ENCODE measurements around the gene PLEKHH1.
"Not testable (repeated sequence)": the region's sequence is repeated elsewhere in the genome, so short reads cannot be mapped to it uniquely, and the experiment has no call there.

PLEKHH1 gene

DNA sequence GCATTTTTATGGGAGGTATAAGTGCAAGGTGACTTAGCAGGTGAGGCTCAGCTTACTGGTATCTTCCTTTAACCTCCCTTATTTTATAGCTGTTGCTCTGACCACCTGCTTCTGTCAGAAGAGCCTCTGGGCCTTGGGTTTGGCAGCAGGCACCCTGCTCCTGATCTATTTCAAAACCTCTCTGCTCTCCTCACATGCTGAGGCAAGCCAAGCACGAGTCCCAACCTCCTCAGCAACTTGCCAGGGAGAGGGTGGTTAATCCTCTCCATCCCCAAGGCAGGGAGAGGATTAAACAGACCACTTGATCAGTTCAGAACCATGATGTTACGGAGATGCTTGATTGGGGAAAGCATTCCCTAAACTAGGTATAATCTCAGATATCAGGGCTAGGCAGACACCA is 5.4 kb downstream of the PLEKHH1 start:
- Histone ChIP-seq H3K4me3 (ENCODE audit: low read length) (no peak overlapping the region), H3K27me3 (ENCODE audit: insufficient read depth, low read length, poor library complexity) (no peaks in the 10 kb centered on the region), H4K5ac (ENCODE audit: low read length) (no peak overlapping the region), H4K8ac (ENCODE audit: low read depth, low read length) (no peak overlapping the region), H3K27ac (ENCODE audit: low read depth, low read length) (no peak overlapping the region), H3K79me1 (ENCODE audit: low read length) (no peaks in the 10 kb centered on the region), H2AK5ac (ENCODE audit: low read length) (no peak overlapping the region), H3K56ac (ENCODE audit: low read length) (no peak overlapping the region), H3K79me2 (ENCODE audit: control insufficient read depth, insufficient read depth, low read length) (no peaks in the 10 kb centered on the region), H3K18ac (ENCODE audit: low read length) (no peak overlapping the region), H3K4ac (ENCODE audit: low read depth, low read length) (no peak overlapping the region), H3K36me3 (ENCODE audit: control insufficient read depth, insufficient read depth, low read length) (no peaks in the 10 kb centered on the region), H3K23ac (ENCODE audit: low read length) (no peak overlapping the region), H2BK120ac (ENCODE audit: low read depth, low read length) (no peak overlapping the region), H3K4me2 (ENCODE audit: low read length) (no peak overlapping the region), H3K4me1 (ENCODE audit: control insufficient read depth, low read depth, low read length) (peaks cover 5% of the 10 kb centered on the region), H3K9ac (ENCODE audit: low read length) (no peak overlapping the region), H2BK5ac (ENCODE audit: low read length) (no peak overlapping the region), H2BK15ac (replicated peaks; ENCODE audit: low read depth) (no peak overlapping the region)
- WGBS (ENCODE audit: extremely low coverage, insufficient coverage, low lambda C conversion rate) = no CpG with 5 or more reads among the region's 2 CpGs
- DNase-seq = no peak

DNA sequence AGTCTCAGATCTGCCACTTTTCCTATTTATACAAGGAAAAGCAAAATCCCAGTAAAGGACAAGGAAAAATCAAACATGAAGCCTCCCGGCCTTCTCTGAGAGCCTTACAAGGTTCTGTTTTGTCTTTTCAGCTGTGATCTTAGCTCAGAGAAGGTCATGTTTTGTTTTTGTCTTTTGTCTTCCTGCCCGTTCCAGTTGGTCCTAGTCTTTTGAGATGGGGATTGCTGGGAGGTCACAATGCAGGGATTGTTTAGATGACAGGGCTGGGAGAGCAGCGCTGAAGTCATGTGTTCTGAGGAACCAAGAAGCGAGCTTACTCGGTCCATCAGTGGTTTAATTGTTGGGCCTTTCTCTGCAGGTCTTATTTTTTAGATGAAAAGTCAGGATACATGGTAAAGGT is 6.0 kb downstream of the PLEKHH1 start:
- Histone ChIP-seq H3K18ac (ENCODE audit: low read length) (no peak overlapping the region), H2BK5ac (ENCODE audit: low read length) (no peak overlapping the region), H2BK120ac (ENCODE audit: low read depth, low read length) (no peak overlapping the region), H3K4ac (ENCODE audit: low read depth, low read length) (no peak overlapping the region), H3K23ac (ENCODE audit: low read length) (no peak overlapping the region), H3K79me2 (ENCODE audit: control insufficient read depth, insufficient read depth, low read length) (no peaks in the 10 kb centered on the region), H4K8ac (ENCODE audit: low read depth, low read length) (no peak overlapping the region), H3K4me2 (ENCODE audit: low read length) (no peak overlapping the region), H4K5ac (ENCODE audit: low read length) (no peak overlapping the region), H3K27ac (ENCODE audit: low read depth, low read length) (no peak overlapping the region), H3K4me3 (ENCODE audit: low read length) (no peak overlapping the region), H3K79me1 (ENCODE audit: low read length) (no peaks in the 10 kb centered on the region), H3K36me3 (ENCODE audit: control insufficient read depth, insufficient read depth, low read length) (no peaks in the 10 kb centered on the region), H2BK15ac (replicated peaks; ENCODE audit: low read depth) (no peak overlapping the region), H3K56ac (ENCODE audit: low read length) (no peak overlapping the region), H3K27me3 (ENCODE audit: insufficient read depth, low read length, poor library complexity) (no peaks in the 10 kb centered on the region), H3K4me1 (ENCODE audit: control insufficient read depth, low read depth, low read length) (peaks cover 5% of the 10 kb centered on the region), H3K9ac (ENCODE audit: low read length) (no peak overlapping the region), H2AK5ac (ENCODE audit: low read length) (no peak overlapping the region)
- DNase-seq = no peak
- no CpG with 5 or more reads among the region's 5 CpGs for WGBS (ENCODE audit: extremely low coverage, insufficient coverage, low lambda C conversion rate)

DNA sequence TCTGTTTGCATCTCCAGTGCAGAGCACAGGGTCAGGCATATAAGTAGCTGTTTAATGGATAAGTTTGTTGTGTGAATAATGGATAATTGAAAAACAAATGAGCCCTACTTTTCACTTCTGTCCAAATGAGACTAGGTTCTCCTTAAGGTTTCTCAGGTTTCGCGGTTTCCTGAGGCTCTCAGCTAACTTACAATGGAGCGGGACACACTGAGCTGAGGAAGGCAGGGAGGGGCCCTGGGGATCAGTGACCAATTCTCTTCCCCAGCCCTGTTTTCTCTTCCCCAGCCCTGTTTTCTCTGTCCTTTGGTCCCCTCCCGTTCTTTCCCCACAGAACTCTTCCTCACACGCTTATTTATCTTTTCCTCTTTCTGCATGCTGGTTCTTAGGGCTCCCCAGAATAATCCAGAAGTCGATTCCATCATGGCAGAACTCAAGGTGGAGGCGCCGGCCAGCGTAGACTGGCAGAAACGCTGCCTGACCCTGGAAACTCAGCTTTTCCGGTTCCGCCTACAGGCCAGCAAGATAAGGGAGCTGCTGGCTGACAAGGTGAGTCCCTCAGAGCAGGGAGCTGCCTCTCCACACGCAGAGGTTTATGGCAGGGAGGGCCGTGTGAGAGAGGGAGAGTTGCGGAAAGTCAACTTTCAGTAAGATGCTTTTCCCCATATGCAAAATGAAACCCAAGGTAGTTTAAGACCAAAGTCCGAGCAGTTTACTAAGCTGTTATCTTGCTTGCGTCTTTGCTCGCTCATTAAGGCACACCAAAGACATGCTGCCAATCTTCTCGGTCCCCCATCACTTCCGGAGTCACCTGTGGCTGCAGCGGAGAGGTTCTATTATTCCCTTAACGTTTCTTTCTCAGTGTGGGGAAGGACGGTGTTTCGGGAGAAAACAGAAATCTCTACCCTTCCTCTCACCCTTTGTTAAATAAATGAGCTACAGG is 8.6 kb downstream of the PLEKHH1 start:
- no peak overlapping the region for H4K8ac ChIP-seq (ENCODE audit: low read depth, low read length)
- H3K4me2 ChIP-seq (ENCODE audit: low read length) = peak overlapping the region; percentile 45
- peak overlapping the region; percentile 73 for H3K18ac ChIP-seq (ENCODE audit: low read length)
- no peak overlapping the region for H3K4ac ChIP-seq (ENCODE audit: low read depth, low read length)
- peaks cover 5% of the 10 kb centered on the region for H3K4me1 ChIP-seq (ENCODE audit: control insufficient read depth, low read depth, low read length)
- no peak overlapping the region for H2BK120ac ChIP-seq (ENCODE audit: low read depth, low read length)
- no peak overlapping the region for H2AK5ac ChIP-seq (ENCODE audit: low read length)
- no peak overlapping the region for H4K5ac ChIP-seq (ENCODE audit: low read length)
- H2BK5ac ChIP-seq (ENCODE audit: low read length) = no peak overlapping the region
- H3K27ac ChIP-seq (ENCODE audit: low read depth, low read length) = peak overlapping the region; percentile 20
- peak overlapping the region; percentile 65 for H3K9ac ChIP-seq (ENCODE audit: low read length)
- WGBS (ENCODE audit: extremely low coverage, insufficient coverage, low lambda C conversion rate) = no CpG with 5 or more reads among the region's 24 CpGs
- H3K79me2 ChIP-seq (ENCODE audit: control insufficient read depth, insufficient read depth, low read length) = no peaks in the 10 kb centered on the region
- H3K79me1 ChIP-seq (ENCODE audit: low read length) = no peaks in the 10 kb centered on the region
- H3K4me3 ChIP-seq (ENCODE audit: low read length) = no peak overlapping the region
- peak overlapping the region; percentile 83 for H3K56ac ChIP-seq (ENCODE audit: low read length)
- H3K27me3 ChIP-seq (ENCODE audit: insufficient read depth, low read length, poor library complexity) = no peaks in the 10 kb centered on the region
- H2BK15ac ChIP-seq (replicated peaks; ENCODE audit: low read depth) = no peak overlapping the region
- no peaks in the 10 kb centered on the region for H3K36me3 ChIP-seq (ENCODE audit: control insufficient read depth, insufficient read depth, low read length)
- peak; percentile 83 for DNase-seq
- no peak overlapping the region for H3K23ac ChIP-seq (ENCODE audit: low read length)

DNA sequence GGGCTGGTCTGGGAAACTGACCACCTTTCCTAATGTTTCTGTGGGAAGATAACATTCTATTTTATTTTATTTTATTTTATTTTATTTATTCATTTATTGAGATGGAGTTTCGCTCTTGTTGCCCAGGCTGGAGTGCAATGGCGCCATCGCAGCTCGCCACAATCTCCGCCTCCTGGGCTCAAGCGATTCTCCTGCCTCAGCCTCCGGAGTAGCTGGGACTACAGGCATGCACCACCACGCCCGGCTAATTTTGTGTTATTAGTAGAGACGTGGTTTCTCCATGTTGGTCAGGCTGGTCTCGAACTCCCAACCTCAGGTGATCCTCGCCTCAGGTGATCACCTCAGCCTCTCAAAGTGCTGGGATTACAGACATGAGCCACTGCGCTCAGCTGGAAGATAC is 9.5 kb downstream of the PLEKHH1 start:
- H2AK5ac ChIP-seq (ENCODE audit: low read length); H3K9ac ChIP-seq (ENCODE audit: low read length); H3K27ac ChIP-seq (ENCODE audit: low read depth, low read length); H3K4me1 ChIP-seq (ENCODE audit: control insufficient read depth, low read depth, low read length); H3K27me3 ChIP-seq (ENCODE audit: insufficient read depth, low read length, poor library complexity); H3K36me3 ChIP-seq (ENCODE audit: control insufficient read depth, insufficient read depth, low read length); H4K5ac ChIP-seq (ENCODE audit: low read length); H3K4ac ChIP-seq (ENCODE audit: low read depth, low read length); H3K23ac ChIP-seq (ENCODE audit: low read length); H3K4me3 ChIP-seq (ENCODE audit: low read length); H4K8ac ChIP-seq (ENCODE audit: low read depth, low read length); H2BK15ac ChIP-seq (replicated peaks; ENCODE audit: low read depth); H2BK5ac ChIP-seq (ENCODE audit: low read length); H3K4me2 ChIP-seq (ENCODE audit: low read length); H3K79me1 ChIP-seq (ENCODE audit: low read length); H3K79me2 ChIP-seq (ENCODE audit: control insufficient read depth, insufficient read depth, low read length); H2BK120ac ChIP-seq (ENCODE audit: low read depth, low read length); H3K56ac ChIP-seq (ENCODE audit: low read length); H3K18ac ChIP-seq (ENCODE audit: low read length); DNase-seq: not testable (repeated sequence)
- WGBS (ENCODE audit: extremely low coverage, insufficient coverage, low lambda C conversion rate) = no CpG with 5 or more reads among the region's 13 CpGs

- no peak overlapping the region for H3K9ac ChIP-seq (ENCODE audit: low read length)
- no peak overlapping the region for H3K27ac ChIP-seq (ENCODE audit: low read depth, low read length)
- no peak overlapping the region for H2BK5ac ChIP-seq (ENCODE audit: low read length)
- no peaks in the 10 kb centered on the region for H3K79me1 ChIP-seq (ENCODE audit: low read length)
- DNase-seq = no peak
- no peaks in the 10 kb centered on the region for H3K36me3 ChIP-seq (ENCODE audit: control insufficient read depth, insufficient read depth, low read length)
- H4K5ac ChIP-seq (ENCODE audit: low read length) = no peak overlapping the region
- no peak overlapping the region for H3K23ac ChIP-seq (ENCODE audit: low read length)
- no peak overlapping the region for H3K56ac ChIP-seq (ENCODE audit: low read length)
- H2BK120ac ChIP-seq (ENCODE audit: low read depth, low read length) = no peak overlapping the region
- H3K27me3 ChIP-seq (ENCODE audit: insufficient read depth, low read length, poor library complexity) = no peaks in the 10 kb centered on the region
- WGBS (ENCODE audit: extremely low coverage, insufficient coverage, low lambda C conversion rate) = no CpG with 5 or more reads among the region's 1 CpG
- H3K4me3 ChIP-seq (ENCODE audit: low read length) = no peak overlapping the region
- no peak overlapping the region for H3K4ac ChIP-seq (ENCODE audit: low read depth, low read length)
- H3K4me2 ChIP-seq (ENCODE audit: low read length) = no peak overlapping the region
- H3K4me1 ChIP-seq (ENCODE audit: control insufficient read depth, low read depth, low read length) = peaks cover 5% of the 10 kb centered on the region
- no peak overlapping the region for H4K8ac ChIP-seq (ENCODE audit: low read depth, low read length)
- H2BK15ac ChIP-seq (replicated peaks; ENCODE audit: low read depth) = no peak overlapping the region
- no peak overlapping the region for H3K18ac ChIP-seq (ENCODE audit: low read length)
- H3K79me2 ChIP-seq (ENCODE audit: control insufficient read depth, insufficient read depth, low read length) = no peaks in the 10 kb centered on the region
- no peak overlapping the region for H2AK5ac ChIP-seq (ENCODE audit: low read length)
Measured at GRCh38 chr14:67544590-67544989, 11.5 kb downstream of the PLEKHH1 start.
